B cell (primary cell): ENCODE measurements around the gene PCGF1. TPM values are rescaled to one million over a fixed set of nuclear protein-coding genes. Genes with fewer than 3 reads are reported as not detected.

Experiments
- ATAC-seq: fragments of 200-7000 bp; cut with Tn5 transposase; one replicate; pipeline ENCODE4 v1.10.0; 2021; ENCODE audit warnings: low read depth, mild to moderate bottlenecking, moderate number of reproducible peaks, moderate library complexity
- CTCF ChIA-PET: fragments of 350-600 bp; sonication (Branson Sonifier 250); formaldehyde crosslinking; loops from one replicate; lab custom pipeline; 2021; ENCODE audit warnings: antibody characterized with exemption, inconsistent platforms; lab: Charles Lee
- POLR2A ChIA-PET: fragments of 350-600 bp; sonication (Branson Sonifier 250); formaldehyde crosslinking; loops from one replicate; lab custom pipeline; 2021; ENCODE audit warnings: antibody characterized with exemption; lab: Charles Lee
- DNase-seq: peaks from one replicate; pipeline ENCODE4 v3.0.0; 2013
- H2AFZ ChIP-seq: 2 replicates; pipeline ENCODE4 v1.6.1; 2012; ENCODE audit warnings: mild to moderate bottlenecking, low read depth, low read length; ENCODE audit not compliant: insufficient read depth, poor library complexity, severe bottlenecking
- H3K27ac ChIP-seq, 2 donors: 1 replicate in 1 of 2; 2 replicates in 1 of 2; pipeline ENCODE4 v1.5.1; 2012 to 2013; ENCODE audit warnings: low read length in 2 of 2, mild to moderate bottlenecking in 2 of 2, moderate library complexity in 1 of 2
- H3K27me3 ChIP-seq, 4 experiments: fragments of 200-600 bp in 1 of 4; sonication (generic) in 1 of 4; replicated peaks in 1 of 4; 1 replicate in 2 of 4; 2 replicates in 2 of 4; pipeline versions ENCODE4 v1.6.1 to v1.7.0; 2013 to 2016; ENCODE audit warnings: low read length in 3 of 4, mild to moderate bottlenecking in 2 of 4, mixed read lengths in 1 of 4, moderate library complexity in 1 of 4; ENCODE audit not compliant: insufficient read depth in 4 of 4, control insufficient read depth in 3 of 4; ENCODE audit errors: control extremely low read depth in 1 of 4
- H3K36me3 ChIP-seq, 2 experiments: replicated peaks in 1 of 2; 1 replicate in 1 of 2; 2 replicates in 1 of 2; pipeline versions ENCODE4 v1.6.1 to v1.7.1; 2013; ENCODE audit warnings: low read length in 1 of 2; ENCODE audit not compliant: insufficient read depth in 2 of 2, control insufficient read depth in 1 of 2; ENCODE audit errors: control extremely low read depth in 1 of 2, extremely low read depth in 1 of 2
- H3K4me1 ChIP-seq, 2 donors: fragments of 200-600 bp in 1 of 2; sonication (generic) in 1 of 2; 1 replicate in 1 of 2; 2 replicates in 1 of 2; pipeline versions ENCODE4 v1.5.1 to v1.6.1; 2013 to 2017; ENCODE audit warnings: low read length in 2 of 2; ENCODE audit not compliant: control insufficient read depth in 2 of 2, insufficient read depth in 2 of 2
- H3K4me2 ChIP-seq: replicated peaks from 2 replicates; pipeline ENCODE3; 2012; ENCODE audit warnings: mild to moderate bottlenecking, low read depth, low read length; ENCODE audit not compliant: poor library complexity, severe bottlenecking
- H3K4me3 ChIP-seq, 5 experiments: fragments of 200-600 bp in 1 of 5; sonication (generic) in 1 of 5; 1 replicate in 3 of 5; 2 replicates in 2 of 5; pipeline versions ENCODE4 v1.5.1 to v1.7.0; 2011 to 2016; ENCODE audit warnings: low read length in 4 of 5, mild to moderate bottlenecking in 4 of 5, low read depth in 2 of 5, control low read depth in 1 of 5, moderate library complexity in 1 of 5; ENCODE audit not compliant: insufficient read depth in 1 of 5; ENCODE audit errors: control extremely low read depth in 1 of 5, extremely low read depth in 1 of 5
- H3K79me2 ChIP-seq: fragments of 200-600 bp; sonication (generic); one replicate; pipeline ENCODE4 v1.6.0; 2016; ENCODE audit warnings: low read length; ENCODE audit not compliant: control insufficient read depth, insufficient read depth
- H3K9ac ChIP-seq: fragments of 200-600 bp; sonication (generic); 2 replicates; pipeline ENCODE4 v1.6.1; 2017; ENCODE audit warnings: mild to moderate bottlenecking, low read length, moderate library complexity
- H3K9me3 ChIP-seq, 3 donors: one replicate each; pipeline versions ENCODE4 v1.6.1 to v1.7.1; 2013; ENCODE audit warnings: low read length in 2 of 3; ENCODE audit not compliant: control insufficient read depth in 2 of 3, insufficient read depth in 1 of 3; ENCODE audit errors: control extremely low read depth in 1 of 3
- H4K20me1 ChIP-seq: 2 replicates; pipeline ENCODE4 v1.6.0; 2012; ENCODE audit warnings: mild to moderate bottlenecking, low read length; ENCODE audit not compliant: insufficient read depth, control insufficient read depth, poor library complexity, severe bottlenecking
- H3K27ac Mint-ChIP-seq: one replicate; pipeline ENCODE4 v1.8.0; 2021; ENCODE audit warnings: mixed read lengths
- H3K27me3 Mint-ChIP-seq: one replicate; pipeline ENCODE4 v1.8.0; 2021; ENCODE audit warnings: mixed read lengths
- H3K4me1 Mint-ChIP-seq: one replicate; pipeline ENCODE4 v1.8.0; 2021; ENCODE audit warnings: mixed read lengths
- H3K4me3 Mint-ChIP-seq: one replicate; pipeline ENCODE4 v1.8.0; 2021; ENCODE audit warnings: mixed read lengths
- H3K9me3 Mint-ChIP-seq: one replicate; pipeline ENCODE4 v1.8.0; 2022; ENCODE audit warnings: mixed read lengths; ENCODE audit not compliant: insufficient read depth
- EZH2 ChIP-seq: IDR thresholded peaks from 2 replicates; pipeline ENCODE4 v1.6.1; 2012; ENCODE audit warnings: borderline replicate concordance, low read depth, mild to moderate bottlenecking, moderate library complexity, low read length; ENCODE audit not compliant: insufficient read depth, poor library complexity, severe bottlenecking
- WGBS: methylation state at CpG from one replicate; pipeline ENCODE4 v1.1.5; 2013; ENCODE audit warnings: missing lambda C conversion rate; ENCODE audit not compliant: insufficient coverage; 5-methylcytosine and 5-hydroxymethylcytosine counted together
- intact Hi-C: fragments of 100-400 bp; cut with micrococcal nuclease; formaldehyde crosslinking; loops from one replicate; pipeline ENCODE4 v1.10.0; 2022
- polyA plus RNA-seq: library from polyadenylated mRNA; depleted of rRNA; stranded (reverse); fragments of >200 nt; gene quantifications from 2 replicates; pipeline ENCODE4 v1.2.3, GENCODE V29; 2012
- total RNA-seq, 2 donors: library from RNA; stranded (reverse); fragments of 120-200 nt in 1 of 2; gene quantifications; 1 replicate in 1 of 2; 2 replicates in 1 of 2; pipeline versions ENCODE4 v1.2.3 to v1.2.4, GENCODE V29; 2013 to 2022
- TF ChIP-seq, protein P1 (sequence below): fragments of 200-600 bp; IDR thresholded peaks from one replicate; pipeline ENCODE4 v1.8.0; 2022; ENCODE audit warnings: antibody characterized with exemption, mild to moderate bottlenecking

PCGF1 gene
- total and polyA plus RNA-seq, 2 donors (not counting 1 experiment from before 2014, with no cell fraction given): 21.9 to 40.1 TPM

DNA sequence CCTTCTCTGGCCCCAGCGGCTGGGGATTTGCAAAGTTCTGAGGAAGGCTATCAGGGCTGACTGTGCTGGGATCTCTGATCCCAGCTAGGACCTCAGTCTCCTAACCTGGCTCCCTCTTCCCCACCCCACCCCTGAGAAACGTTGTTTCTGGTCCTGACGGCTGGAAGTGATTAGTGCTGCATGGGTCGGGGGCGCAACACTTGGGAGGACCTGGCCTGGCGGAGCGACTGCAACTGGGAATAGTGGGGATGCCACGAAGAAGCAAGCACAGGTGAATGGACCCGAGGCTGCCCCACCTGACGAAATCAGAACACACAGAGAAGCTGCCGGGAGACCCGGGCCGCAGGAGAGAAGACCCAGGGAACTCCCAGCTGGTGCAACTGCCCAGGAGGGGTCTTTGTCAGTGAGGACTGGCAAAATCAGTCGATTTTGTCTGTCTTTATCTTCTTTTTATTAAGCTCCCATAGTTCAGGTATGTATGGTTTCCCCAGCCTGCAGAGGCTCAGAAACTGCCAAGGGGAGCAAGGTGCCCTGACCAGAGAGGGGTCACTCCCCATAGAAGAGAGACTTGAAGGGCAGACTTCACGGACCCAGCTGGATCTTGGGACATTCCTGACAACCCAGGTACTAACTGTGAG, 7.4 kb downstream of the PCGF1 start:
- intact Hi-C loops: loop anchor here (5.0 kb wide), 1 partner anchor 32 kb away; no protein-coding TSS in a partner anchor
- 52% methylated on average over 11 of the region's 15 CpGs for WGBS
- Histone ChIP-seq H3K4me2 (peak overlapping the region; percentile 91), H2AFZ (no peak overlapping the region), H3K9me3 (peaks cover 0 to 31% (median 0%) of the 10 kb centered on the region in 3 donors), H3K9ac (no peak overlapping the region), H3K4me1 (peaks cover 49 to 54% of the 10 kb centered on the region in 2 donors), H3K27ac (no peak overlapping the region), H3K36me3 (peaks cover 0 to 2% of the 10 kb centered on the region in 2 experiments), H3K27me3 (peaks cover 0 to 79% (median 38%) of the 10 kb centered on the region in 4 experiments), H4K20me1 (no peaks in the 10 kb centered on the region), H3K79me2 (no peaks in the 10 kb centered on the region), H3K4me3 (no peak overlapping the region)
- TF ChIP-seq, protein P1, sequence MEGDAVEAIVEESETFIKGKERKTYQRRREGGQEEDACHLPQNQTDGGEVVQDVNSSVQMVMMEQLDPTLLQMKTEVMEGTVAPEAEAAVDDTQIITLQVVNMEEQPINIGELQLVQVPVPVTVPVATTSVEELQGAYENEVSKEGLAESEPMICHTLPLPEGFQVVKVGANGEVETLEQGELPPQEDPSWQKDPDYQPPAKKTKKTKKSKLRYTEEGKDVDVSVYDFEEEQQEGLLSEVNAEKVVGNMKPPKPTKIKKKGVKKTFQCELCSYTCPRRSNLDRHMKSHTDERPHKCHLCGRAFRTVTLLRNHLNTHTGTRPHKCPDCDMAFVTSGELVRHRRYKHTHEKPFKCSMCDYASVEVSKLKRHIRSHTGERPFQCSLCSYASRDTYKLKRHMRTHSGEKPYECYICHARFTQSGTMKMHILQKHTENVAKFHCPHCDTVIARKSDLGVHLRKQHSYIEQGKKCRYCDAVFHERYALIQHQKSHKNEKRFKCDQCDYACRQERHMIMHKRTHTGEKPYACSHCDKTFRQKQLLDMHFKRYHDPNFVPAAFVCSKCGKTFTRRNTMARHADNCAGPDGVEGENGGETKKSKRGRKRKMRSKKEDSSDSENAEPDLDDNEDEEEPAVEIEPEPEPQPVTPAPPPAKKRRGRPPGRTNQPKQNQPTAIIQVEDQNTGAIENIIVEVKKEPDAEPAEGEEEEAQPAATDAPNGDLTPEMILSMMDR: no peak
- TF ChIP-seq EZH2: no peak
- Mint-ChIP-seq H3K4me3 (peak overlapping the region; percentile 60), H3K9me3 (no peaks in the 10 kb centered on the region), H3K4me1 (peaks cover 58% of the 10 kb centered on the region), H3K27me3 (peaks cover 63% of the 10 kb centered on the region), H3K27ac (no peak overlapping the region)
- no peak for DNase-seq
- ChIA-PET POLR2A (interaction anchor here (0.6 to 1.5 kb wide), 3 partner anchors 17 to 124 kb away, joined by 3 to 8 read pairs (median 3); partner anchors contain the start of genes CCDC142 and TTC31), CTCF (interaction anchor here (0.6 to 3.0 kb wide), 5 partner anchors 13 to 87 kb away, joined by 3 to 16 read pairs (median 7); partner anchors contain the start of genes CCDC142 and TTC31)
- no peak for ATAC-seq
